Kidney epithelial cell (primary cell): ENCODE results near the gene NID1. TPM values are rescaled to one million over a fixed set of nuclear protein-coding genes. Genes with fewer than 3 reads are reported as not detected.

Experiments
- DNase-seq: peaks from one replicate; pipeline ENCODE4 v3.0.0-alpha.2; 2010; ENCODE audit warnings: low read depth
- H3K27me3 ChIP-seq: 2 replicates; pipeline ENCODE4 v1.6.0; 2011; ENCODE audit warnings: low read length; ENCODE audit not compliant: control insufficient read depth, insufficient read depth
- H3K36me3 ChIP-seq: 2 replicates; pipeline ENCODE4 v1.5.1; 2011; ENCODE audit warnings: low read length; ENCODE audit not compliant: control insufficient read depth, insufficient read depth
- H3K4me3 ChIP-seq: 2 replicates; pipeline ENCODE4 v1.5.1; 2011; ENCODE audit warnings: low read depth, mild to moderate bottlenecking, control low read depth, low read length
- CTCF ChIP-seq: IDR thresholded peaks from 2 replicates; pipeline ENCODE4 v1.5.1; 2011; ENCODE audit warnings: mild to moderate bottlenecking, moderate library complexity, low read length, control low read depth, inconsistent platforms; ENCODE audit not compliant: insufficient read depth, poor library complexity, severe bottlenecking
- total RNA-seq: library from RNA; depleted of rRNA; stranded (reverse); fragments of >200 nt; gene quantifications from 2 replicates; pipeline ENCODE4 v1.2.3, GENCODE V29; 2015

The NID1 gene
- total RNA-seq, 1 donor from 2014 or later = 21.2 TPM

- H3K4me3 ChIP-seq = no peak overlapping the region
- no peak for DNase-seq
- H3K36me3 ChIP-seq = no peaks in the 10 kb centered on the region
- no peak for TF ChIP-seq CTCF
- no peaks in the 10 kb centered on the region for H3K27me3 ChIP-seq
Measured at GRCh38 chr1:235945775-235946570, 118.9 kb downstream of the NID1 start.

DNA sequence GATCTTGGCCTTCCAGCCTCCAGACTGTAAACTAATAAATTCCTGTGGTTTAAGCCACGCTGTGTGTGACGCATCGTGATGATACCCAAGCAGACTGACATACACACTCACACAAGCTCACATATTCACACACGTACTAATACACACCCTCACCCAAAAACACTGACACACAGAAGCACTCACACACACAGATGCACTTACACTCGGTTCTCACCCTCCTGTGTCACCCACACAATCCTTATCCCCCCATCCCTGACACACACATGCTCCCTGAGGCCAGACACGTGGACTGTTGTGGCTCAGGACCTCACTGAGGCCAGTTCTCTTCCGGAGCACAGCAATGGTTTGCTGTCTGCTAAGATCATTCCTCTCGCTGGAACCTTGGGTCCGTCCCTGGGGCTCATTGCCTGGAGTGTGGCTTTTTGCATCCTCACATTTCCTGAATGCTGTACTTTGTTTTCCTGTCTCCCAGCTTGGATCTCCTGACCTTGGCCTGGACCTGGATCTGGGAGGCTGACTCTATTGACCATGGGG lies 121.2 kb downstream of the NID1 start:
- no peak for DNase-seq
- no peaks in the 10 kb centered on the region for H3K27me3 ChIP-seq
- TF ChIP-seq CTCF = no peak
- H3K36me3 ChIP-seq = no peaks in the 10 kb centered on the region
- no peak overlapping the region for H3K4me3 ChIP-seq

DNA sequence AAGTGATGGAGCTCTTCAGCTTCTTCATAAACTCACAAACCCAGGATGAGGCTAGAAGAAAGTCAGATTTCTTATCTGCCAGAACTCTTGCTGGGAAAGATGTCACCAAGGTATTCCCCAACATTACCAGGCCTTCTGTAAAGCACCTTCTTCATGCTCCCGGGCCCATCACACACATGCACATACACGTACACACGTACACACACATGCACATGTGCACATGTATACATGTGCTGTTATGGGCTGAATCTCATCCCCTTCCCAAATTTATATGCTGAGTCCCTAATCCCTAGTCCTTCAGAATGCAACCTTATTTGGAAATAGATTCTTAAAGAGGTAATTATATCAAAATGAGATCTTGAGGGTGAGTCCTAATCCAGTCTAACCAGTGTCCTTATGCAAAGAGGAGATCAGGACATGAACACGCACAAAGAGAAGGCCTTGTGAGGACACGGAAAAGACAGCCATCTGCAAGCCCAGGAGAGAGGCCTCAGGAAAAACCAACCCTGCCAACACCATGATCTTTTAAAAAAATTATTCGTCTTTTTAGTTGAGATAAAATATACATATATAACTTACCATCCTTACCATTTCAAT lies 121.8 kb downstream of the NID1 start:
- no peak for TF ChIP-seq CTCF
- DNase-seq = no peak
- no peaks in the 10 kb centered on the region for H3K36me3 ChIP-seq
- H3K27me3 ChIP-seq = no peaks in the 10 kb centered on the region
- no peak overlapping the region for H3K4me3 ChIP-seq

GRCh38 chr1:235942625-235942934 lies 122.3 kb downstream of the NID1 start:
- no peak for TF ChIP-seq CTCF
- no peak for DNase-seq

DNA sequence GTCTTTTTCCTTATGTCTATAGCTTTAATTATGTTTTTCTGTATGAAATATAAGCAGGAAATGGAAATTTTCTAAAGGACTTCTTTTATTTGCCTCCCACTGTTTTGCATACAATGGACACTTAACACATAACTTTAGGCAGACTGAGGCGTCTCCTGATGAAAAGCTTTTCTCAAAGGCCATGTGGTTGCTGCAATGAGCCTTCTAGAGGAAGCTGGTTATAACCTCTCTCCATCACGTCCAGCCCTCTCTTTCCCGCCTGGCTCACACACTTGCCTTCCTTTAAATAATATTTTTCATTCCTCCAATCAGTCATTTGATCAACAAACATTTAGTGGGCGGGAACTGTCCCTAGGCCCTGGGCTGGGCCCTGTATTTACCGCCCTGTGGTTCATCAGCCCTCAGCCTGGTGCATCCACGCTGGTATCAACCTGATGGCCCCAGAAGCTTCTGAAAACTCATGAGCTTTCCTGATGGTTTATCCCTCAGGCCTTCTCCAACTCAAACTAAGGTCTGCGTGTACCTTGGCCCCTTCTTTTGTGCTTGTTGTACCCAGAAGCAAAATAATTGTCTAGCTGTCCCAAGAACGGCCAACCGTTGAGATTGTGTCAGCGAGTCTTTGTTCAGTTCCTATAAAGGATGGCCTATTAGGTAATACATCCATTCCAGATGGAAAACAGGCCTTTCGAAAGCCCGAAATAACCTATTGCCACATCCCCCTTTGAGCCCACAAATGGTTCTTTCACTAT lies 122.8 kb downstream of the NID1 start:
- Histone ChIP-seq H3K4me3 (no peak overlapping the region), H3K27me3 (no peaks in the 10 kb centered on the region), H3K36me3 (no peaks in the 10 kb centered on the region)
- no peak for DNase-seq
- TF ChIP-seq CTCF = no peak

More at GRCh38 chr1:235942625-235942934, 122.3 kb downstream of the NID1 start:
- H3K36me3 ChIP-seq = no peaks in the 10 kb centered on the region
- no peaks in the 10 kb centered on the region for H3K27me3 ChIP-seq
- H3K4me3 ChIP-seq = no peak overlapping the region
